KOPT-K1 (cell line): ENCODE measurements around the gene FAM72C.
"Not testable (repeated sequence)": the region's sequence is repeated elsewhere in the genome, so short reads cannot be mapped to it uniquely, and the experiment has no call there.

Source experiments
- H3K27ac ChIP-seq: fragments of 200-600 bp; sonication (generic); 2 replicates; pipeline ENCODE4 v1.5.1; 2016; ENCODE audit warnings: antibody characterized with exemption, mild to moderate bottlenecking, low read depth, low read length; ENCODE audit not compliant: poor library complexity, severe bottlenecking
- H3K36me3 ChIP-seq: fragments of 200-600 bp; sonication (generic); 2 replicates; pipeline ENCODE4 v1.5.1; 2017; ENCODE audit warnings: antibody characterized with exemption, mild to moderate bottlenecking, low read length, moderate library complexity; ENCODE audit not compliant: insufficient read depth
- H3K9me3 ChIP-seq: fragments of 200-600 bp; sonication (generic); 2 replicates; pipeline ENCODE4 v1.5.1; 2017; ENCODE audit warnings: antibody characterized with exemption, low read length, mild to moderate bottlenecking; ENCODE audit not compliant: insufficient read depth, poor library complexity, severe bottlenecking

The FAM72C gene

DNA sequence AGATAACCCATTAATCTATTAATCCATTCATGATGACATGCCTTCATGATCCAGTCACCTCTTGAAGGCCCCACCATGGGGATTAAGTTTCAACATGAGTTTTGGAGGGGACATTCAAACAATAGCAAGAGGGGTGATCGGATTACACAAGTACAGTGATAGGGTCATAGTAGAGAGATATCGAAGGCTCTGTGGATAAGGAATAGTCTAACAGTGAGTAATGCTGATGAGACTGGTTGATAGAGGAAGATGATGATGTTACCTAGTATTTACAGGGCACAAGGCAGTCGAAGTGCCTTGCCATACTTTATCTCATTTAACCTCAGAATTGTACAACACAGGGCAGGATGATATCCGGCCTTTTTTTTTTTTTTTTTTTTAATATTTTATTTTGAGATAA is 18.9 kb upstream of the FAM72C start:
- H3K36me3 ChIP-seq, H3K9me3 ChIP-seq, H3K27ac ChIP-seq: not testable (repeated sequence)

- H3K36me3 ChIP-seq, H3K27ac ChIP-seq, H3K9me3 ChIP-seq: not testable (repeated sequence)
Measured at GRCh38 chr1:143989719-143990118, 17.9 kb upstream of the FAM72C start.

DNA sequence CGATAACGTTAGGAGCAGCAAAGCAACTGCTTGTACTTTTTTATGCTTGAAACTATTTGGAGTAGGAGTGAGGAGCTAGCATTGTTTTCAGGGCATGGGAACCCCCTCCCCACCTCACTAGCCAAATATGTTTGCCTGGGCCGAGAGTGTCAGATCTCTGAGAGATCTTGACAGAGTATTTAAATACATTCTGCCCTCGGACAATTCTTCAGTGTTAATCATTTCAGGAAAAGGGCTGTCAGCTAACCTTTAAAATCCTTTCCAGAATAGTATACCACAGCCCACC is 17.6 kb upstream of the FAM72C start:
- not testable (repeated sequence) for H3K36me3 ChIP-seq, H3K27ac ChIP-seq, H3K9me3 ChIP-seq

DNA sequence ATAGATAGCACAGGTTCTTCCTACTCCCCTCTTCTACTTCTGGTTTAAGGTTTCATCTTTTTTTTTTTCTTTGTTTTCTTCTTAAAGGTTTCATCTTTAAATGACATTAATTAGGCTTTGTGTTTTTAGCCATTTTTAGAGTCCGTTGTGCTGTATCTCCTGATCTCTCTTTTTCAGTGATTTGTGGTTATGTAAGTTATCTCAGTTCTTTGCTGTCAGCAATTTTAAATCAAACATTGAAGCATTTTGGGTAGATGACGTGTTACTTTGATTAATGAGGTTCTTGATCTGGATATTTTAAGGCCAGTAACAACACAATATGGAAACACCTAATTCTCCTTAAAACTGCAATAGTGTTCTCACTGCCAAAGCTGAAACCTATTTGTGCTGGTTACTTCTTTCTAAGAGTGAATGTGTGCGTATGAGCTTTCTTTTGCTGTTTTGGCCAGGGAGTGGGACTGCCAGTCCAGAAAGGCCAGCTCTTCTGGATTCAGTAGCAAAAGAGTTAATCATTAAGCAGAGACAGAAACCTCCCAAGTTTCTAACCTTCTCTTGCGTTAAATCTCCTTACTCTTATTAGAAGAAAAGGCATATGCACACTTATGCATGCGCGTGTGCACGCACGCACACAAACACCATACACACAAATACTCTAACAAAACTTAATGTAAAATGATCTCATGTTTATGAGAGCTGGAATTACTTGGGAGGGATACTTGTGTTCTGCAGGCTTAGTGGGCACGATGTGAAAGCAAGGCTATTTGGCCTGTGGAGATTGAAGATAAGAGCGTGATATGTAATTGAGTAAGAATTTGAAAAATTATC is 17.0 kb upstream of the FAM72C start:
- not testable (repeated sequence) for H3K36me3 ChIP-seq, H3K27ac ChIP-seq, H3K9me3 ChIP-seq

GRCh38 chr1:143987868-143988267 is 16.1 kb upstream of the FAM72C start:
- not testable (repeated sequence) for H3K36me3 ChIP-seq, H3K27ac ChIP-seq, H3K9me3 ChIP-seq

- H3K27ac ChIP-seq, H3K9me3 ChIP-seq, H3K36me3 ChIP-seq: not testable (repeated sequence)
Measured at GRCh38 chr1:143984721-143985473, 13.1 kb upstream of the FAM72C start.

DNA sequence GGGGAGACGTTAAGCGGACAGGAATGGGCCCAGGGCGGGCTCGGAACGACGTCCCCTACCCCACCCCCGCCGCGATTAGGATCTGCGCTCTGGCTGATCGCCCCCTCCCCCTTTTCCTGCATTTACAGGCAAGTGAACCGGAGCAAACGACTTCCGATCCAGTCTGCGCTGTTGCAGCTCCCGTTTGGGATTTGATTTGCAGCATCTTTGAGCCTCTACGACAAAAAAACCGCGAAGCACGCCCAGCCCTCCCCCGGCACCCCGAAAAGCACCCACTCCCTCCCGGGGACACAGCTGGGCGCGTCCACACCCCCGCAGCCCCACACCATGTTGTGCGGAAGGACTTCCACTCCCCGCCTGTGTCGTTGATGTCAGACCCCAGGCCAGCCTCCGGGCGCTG is 2.6 kb upstream of the FAM72C start:
- H3K27ac ChIP-seq, H3K36me3 ChIP-seq, H3K9me3 ChIP-seq: not testable (repeated sequence)

- H3K27ac ChIP-seq, H3K9me3 ChIP-seq, H3K36me3 ChIP-seq: not testable (repeated sequence)
Measured at GRCh38 chr1:143973876-143974414, 2.2 kb upstream of the FAM72C start.

GRCh38 chr1:143972753-143973326 is 1.1 kb upstream of the FAM72C start:
- not testable (repeated sequence) for H3K36me3 ChIP-seq, H3K27ac ChIP-seq, H3K9me3 ChIP-seq

GRCh38 chr1:143965860-143966259 is 5.9 kb downstream of the FAM72C start:
- H3K9me3 ChIP-seq, H3K36me3 ChIP-seq, H3K27ac ChIP-seq: not testable (repeated sequence)

DNA sequence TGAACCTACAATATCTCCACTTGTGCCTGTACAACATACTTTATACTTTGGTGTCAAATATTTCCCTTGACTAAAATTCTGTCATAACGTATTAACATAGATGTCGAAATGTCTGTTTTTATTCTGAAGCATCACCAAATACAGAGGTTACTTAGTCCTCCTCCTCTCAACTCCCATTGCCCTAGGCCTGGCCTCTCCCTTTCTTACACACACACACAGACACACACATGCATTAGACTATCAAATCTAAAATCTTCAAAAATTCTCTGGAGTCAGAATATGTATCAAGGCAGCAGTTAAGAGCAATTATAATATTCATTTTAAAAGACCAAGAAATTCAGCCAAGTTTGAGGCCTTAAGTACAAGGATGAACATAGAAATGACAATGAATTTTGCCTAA is 7.5 kb downstream of the FAM72C start:
- H3K36me3 ChIP-seq, H3K27ac ChIP-seq, H3K9me3 ChIP-seq: not testable (repeated sequence)

DNA sequence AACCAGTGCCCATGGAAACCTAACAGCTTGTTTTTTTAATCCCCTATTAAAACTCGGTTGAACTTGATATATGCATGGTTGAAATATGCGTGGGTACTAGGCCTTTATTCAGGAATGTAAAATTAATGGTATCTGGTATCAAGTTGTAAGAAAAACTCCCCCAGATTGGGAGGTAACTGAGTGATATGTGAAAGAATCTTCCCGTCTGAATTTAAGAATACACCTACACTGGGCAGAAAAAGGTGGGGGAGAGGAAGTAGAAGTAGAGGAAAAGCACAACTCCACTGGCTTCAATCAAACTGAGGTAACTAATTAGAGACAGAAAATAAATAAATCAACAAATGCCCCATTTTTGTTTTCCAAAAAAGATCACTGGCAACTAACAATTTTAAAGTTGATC is 15.9 kb downstream of the FAM72C start:
- not testable (repeated sequence) for H3K36me3 ChIP-seq, H3K9me3 ChIP-seq, H3K27ac ChIP-seq

GRCh38 chr1:143952913-143953312 is 18.9 kb downstream of the FAM72C start:
- not testable (repeated sequence) for H3K27ac ChIP-seq, H3K9me3 ChIP-seq, H3K36me3 ChIP-seq

DNA sequence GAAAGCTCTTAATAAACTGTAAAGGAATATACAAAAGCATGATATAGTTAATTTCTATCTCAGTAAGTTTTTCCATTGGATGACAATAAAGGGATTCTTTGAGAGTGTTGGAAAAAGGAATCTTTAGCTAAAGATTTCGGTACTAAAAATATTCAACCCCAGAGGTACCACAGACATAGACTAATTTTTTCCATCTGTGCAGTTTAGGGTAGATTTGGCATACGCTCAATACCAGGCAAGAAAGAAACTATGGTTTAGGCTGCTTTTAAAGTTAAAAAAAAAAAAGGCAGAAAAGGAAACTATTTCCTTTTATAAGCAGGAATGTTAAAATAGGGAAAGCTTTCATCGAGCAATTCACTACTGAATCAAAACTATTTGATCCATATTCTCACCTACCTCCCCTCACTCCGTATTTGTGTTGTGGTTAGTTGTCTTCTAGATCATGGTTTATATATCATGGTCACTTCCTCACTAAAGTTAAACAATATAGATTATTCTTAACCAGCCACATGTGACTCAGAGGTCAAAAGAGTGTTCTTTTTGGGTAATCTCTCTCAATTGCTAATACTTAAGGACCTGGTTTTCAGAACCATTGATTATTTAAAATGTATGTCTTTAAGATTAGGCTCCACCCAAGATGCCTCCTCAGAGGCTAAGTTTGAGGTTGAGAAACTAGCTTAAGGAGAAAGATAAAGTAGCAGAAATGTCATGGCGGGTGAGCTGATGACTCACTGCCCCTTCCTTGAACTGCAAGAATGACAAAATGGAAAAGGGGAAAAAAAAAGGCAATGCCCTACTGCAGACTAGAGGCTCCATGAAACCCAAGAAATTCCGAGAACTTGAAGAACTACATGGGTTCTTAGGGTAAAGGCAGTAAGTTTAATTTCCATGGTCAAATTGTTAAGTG is 20.0 kb downstream of the FAM72C start:
- not testable (repeated sequence) for H3K27ac ChIP-seq, H3K9me3 ChIP-seq, H3K36me3 ChIP-seq

DNA sequence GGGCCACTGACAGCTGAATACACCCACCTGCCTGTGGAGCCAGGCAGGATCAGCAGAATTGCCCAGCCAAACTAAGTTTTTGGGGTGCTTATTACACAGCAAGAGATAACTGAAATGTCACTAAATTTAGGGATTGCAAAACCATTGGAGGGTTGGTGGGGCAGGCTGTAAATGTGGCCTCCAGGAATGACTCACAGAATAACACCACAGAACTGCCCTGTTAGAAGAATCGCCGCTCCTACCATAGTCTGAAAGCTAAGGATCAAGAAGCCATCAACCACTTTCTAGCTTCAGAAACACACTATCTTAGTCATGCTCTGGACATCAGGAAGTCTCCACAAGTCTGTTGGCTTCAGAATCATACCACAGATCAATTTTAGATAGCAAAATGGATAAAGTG is 24.0 kb downstream of the FAM72C start:
- not testable (repeated sequence) for H3K9me3 ChIP-seq, H3K36me3 ChIP-seq, H3K27ac ChIP-seq
